PFSK-1 (cell line): ENCODE data around the gene TMEM266.

Experiments
- POLR2AphosphoS5 ChIP-seq: IDR thresholded peaks from 2 replicates; pipeline ENCODE4 v1.6.1; 2012; ENCODE audit warnings: low read depth, mild to moderate bottlenecking, control low read depth, low read length, moderate library complexity
- SIN3A ChIP-seq: IDR thresholded peaks from 2 replicates; pipeline ENCODE4 v1.6.1; 2012; ENCODE audit warnings: mild to moderate bottlenecking, low read length, moderate library complexity, borderline replicate concordance; ENCODE audit not compliant: insufficient read depth
- TAF1 ChIP-seq: IDR thresholded peaks from 2 replicates; pipeline ENCODE4 v1.6.1; 2012; ENCODE audit warnings: low read length, control low read depth, borderline replicate concordance; ENCODE audit not compliant: insufficient read depth
- TF ChIP-seq, protein P1 (sequence below), 2 experiments: IDR thresholded peaks; 2 replicates each; pipeline versions ENCODE4 v1.6.1 to v1.8.0; 2011 to 2012; ENCODE audit warnings: low read depth in 2 of 2, low read length in 2 of 2, control low read depth in 1 of 2, inconsistent platforms in 1 of 2, mild to moderate bottlenecking in 1 of 2, moderate library complexity in 1 of 2; ENCODE audit not compliant: insufficient read depth in 1 of 2

DNA sequence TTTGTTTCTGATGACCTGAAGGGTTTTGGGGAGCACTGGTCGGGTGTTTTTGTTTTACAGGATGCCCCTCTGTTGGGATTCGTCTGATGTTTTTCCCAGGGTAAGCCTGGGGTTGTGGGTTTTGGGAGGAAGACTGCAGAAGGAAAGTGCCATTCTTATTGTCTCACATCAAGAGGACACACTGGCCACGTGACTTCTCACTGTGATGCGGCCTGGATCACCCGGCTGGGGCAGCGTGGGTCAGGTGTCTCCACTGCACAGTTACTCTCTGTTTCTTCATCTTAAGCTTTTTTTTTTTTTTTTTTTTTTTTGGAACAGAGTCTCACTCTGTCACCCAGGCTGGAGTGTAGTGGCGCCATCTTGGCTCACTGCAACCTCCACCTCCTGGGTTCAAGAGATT, 120.5 kb downstream of the TMEM266 start:
- TF ChIP-seq, protein P1, sequence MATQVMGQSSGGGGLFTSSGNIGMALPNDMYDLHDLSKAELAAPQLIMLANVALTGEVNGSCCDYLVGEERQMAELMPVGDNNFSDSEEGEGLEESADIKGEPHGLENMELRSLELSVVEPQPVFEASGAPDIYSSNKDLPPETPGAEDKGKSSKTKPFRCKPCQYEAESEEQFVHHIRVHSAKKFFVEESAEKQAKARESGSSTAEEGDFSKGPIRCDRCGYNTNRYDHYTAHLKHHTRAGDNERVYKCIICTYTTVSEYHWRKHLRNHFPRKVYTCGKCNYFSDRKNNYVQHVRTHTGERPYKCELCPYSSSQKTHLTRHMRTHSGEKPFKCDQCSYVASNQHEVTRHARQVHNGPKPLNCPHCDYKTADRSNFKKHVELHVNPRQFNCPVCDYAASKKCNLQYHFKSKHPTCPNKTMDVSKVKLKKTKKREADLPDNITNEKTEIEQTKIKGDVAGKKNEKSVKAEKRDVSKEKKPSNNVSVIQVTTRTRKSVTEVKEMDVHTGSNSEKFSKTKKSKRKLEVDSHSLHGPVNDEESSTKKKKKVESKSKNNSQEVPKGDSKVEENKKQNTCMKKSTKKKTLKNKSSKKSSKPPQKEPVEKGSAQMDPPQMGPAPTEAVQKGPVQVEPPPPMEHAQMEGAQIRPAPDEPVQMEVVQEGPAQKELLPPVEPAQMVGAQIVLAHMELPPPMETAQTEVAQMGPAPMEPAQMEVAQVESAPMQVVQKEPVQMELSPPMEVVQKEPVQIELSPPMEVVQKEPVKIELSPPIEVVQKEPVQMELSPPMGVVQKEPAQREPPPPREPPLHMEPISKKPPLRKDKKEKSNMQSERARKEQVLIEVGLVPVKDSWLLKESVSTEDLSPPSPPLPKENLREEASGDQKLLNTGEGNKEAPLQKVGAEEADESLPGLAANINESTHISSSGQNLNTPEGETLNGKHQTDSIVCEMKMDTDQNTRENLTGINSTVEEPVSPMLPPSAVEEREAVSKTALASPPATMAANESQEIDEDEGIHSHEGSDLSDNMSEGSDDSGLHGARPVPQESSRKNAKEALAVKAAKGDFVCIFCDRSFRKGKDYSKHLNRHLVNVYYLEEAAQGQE (IDR thresholded peaks at IDR 0.05; ENCODE audit: insufficient read depth in 1 of 2, low read depth in 2 of 2, low read length in 2 of 2), result no peak
- TF ChIP-seq TAF1 (no peak), POLR2AphosphoS5 (no peak), SIN3A (no peak)
